RKO (cell line): ENCODE data around the gene UBE2L3.

ENCODE experiments used
- DNase-seq: peaks from one replicate; pipeline ENCODE4 v3.0.0-alpha.2; 2016; ENCODE audit warnings: low spot score

The UBE2L3 gene

DNA sequence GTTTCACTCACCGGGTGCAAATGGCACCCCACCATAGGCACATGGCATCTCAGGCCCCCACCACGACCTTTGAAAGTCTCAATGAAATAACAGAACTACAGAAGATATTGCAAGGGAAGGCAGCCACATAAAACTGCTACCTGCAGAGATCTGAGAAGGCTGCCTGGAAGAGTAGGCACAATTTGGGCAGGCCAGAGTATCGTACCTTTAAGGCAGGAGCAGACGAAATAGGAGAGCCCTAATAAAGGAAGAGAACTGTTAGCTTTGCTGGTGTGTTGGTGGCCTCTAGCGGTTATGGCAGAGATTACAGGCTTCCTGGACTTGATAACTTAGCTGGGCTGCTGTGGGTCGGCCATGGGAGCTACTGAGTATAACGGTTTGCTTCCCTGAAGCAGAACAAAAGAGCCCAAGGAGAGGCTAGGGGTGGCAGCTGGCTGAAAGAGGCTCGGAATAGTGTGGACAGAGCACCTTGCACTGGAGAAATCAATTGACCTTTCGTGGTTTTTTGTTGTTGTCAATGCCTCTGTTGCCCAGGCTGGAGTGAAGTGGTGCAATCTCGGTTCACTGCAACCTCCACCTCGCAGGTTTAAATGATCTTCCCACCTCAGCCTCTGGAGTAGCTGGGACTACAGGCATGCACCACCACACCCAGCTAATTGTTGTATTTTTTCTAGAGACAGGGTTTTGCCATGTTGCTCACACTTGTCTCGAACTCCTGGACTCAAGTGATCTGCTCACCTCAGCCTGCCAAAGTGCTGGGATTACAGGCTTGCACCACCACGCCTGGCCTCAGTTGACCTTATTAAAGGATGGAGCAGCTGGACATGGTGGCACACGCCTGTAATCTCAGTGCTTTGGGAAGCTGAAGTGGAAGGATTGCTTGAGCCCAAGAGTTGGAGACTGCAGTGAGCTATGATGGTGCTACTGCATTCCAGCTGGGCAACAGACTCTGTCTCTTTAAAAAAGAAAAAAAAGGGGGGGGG is 79.4 kb downstream of the UBE2L3 start:
- DNase-seq, result peak; percentile 88

DNA sequence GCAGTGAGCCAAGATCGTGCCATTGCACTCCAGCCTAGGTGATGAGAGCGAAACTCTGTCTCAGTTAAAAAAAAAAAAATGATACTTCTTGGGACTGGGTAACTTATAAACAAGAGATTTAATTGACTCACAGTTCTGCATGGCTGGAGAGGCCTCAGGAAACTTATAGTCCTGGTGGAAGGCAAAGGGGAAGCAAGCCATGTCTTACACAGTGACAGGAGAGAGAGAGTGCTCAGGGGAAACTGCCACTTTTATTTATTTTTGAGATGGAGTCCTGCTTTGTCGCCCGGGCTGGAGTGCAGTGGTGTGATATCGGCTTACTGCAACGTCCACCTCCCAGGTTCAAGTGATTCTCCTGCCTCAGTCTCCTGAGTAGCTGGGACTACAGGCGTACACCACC is 82.8 kb downstream of the UBE2L3 start:
- no peak for DNase-seq

DNA sequence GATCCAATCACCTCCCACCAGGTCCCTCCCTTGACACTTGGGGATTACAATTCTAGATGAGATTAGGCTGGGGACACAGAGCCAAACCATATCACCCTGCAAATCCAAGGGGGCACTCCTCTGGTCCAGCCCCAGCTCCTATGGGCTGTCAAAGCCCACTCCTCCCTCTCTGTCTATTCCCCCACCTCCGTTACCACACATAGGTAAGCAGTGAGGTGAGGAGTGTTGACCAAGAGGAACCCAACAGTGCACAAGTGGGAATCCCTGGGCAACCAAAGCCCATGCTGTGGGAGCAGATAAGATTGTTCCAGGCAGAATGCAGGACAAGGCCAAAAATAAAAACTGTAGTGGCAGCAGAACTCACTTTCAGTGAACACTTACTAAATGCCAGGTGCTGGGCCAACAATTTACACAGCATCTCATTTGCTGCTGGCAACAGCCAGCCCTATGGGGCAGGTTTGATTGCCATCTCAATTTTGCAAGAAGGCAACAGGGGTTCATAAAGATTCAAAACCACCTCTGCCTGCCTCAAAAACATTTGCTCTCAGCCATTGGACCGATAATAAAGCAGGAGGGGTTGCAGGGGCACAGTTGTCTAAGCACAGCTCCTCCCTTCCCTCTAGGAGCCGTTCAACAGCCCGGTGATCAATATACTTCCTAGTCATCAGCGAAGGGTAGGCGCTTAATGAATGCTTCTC is 83.5 kb downstream of the UBE2L3 start:
- no peak for DNase-seq

DNA sequence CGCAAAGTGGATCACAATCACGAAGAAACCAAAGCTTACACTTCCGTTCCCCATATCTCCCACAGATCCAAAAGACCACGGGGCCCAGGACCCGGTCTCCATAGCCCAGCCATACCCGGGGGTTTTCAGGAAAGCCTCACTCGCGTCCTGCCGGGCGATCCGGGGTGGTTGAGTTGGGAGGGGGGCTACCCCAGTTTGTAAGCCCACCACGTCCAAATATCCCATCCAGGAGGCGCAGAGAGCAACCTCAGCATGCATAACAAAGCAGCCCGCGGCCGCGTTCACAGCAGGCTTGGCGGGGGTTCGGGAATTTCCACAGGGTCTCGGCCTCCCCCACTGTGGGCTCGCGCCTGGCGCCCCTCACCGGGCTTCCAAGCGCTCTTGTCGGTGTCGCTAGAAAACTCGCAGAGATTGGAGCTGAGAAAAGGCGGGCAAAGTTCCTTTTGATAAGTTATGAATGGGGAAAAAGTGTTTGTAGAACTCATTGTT is 84.1 kb downstream of the UBE2L3 start:
- peak; percentile 41 for DNase-seq

DNA sequence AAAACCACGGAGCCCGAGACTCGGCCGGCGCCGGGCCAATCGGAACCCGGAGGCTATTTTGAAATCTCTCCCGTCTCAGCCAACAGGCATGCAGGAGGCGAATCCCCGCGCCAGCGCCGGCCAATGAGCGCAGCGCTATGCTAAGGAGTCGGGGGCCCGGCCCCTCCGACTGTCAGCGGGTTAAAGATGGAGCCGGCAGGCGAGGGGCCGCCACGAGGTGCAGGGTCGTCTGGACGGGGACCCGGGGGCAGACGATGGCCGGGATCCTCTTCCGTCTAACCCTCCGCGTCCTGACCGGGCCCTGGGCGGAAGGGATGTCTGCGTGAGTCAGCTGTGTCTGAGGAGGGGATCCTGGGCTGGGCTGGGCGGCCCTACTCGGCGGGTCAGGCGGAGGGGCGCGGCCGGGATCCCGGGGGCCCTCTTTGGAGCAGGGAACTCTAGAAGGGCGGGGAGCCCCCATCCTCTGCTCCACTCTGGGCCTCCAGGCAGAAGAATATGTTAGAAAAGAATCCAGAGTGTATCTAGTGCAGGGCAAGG is 84.6 kb downstream of the UBE2L3 start:
- DNase-seq, result peak; percentile 89

DNA sequence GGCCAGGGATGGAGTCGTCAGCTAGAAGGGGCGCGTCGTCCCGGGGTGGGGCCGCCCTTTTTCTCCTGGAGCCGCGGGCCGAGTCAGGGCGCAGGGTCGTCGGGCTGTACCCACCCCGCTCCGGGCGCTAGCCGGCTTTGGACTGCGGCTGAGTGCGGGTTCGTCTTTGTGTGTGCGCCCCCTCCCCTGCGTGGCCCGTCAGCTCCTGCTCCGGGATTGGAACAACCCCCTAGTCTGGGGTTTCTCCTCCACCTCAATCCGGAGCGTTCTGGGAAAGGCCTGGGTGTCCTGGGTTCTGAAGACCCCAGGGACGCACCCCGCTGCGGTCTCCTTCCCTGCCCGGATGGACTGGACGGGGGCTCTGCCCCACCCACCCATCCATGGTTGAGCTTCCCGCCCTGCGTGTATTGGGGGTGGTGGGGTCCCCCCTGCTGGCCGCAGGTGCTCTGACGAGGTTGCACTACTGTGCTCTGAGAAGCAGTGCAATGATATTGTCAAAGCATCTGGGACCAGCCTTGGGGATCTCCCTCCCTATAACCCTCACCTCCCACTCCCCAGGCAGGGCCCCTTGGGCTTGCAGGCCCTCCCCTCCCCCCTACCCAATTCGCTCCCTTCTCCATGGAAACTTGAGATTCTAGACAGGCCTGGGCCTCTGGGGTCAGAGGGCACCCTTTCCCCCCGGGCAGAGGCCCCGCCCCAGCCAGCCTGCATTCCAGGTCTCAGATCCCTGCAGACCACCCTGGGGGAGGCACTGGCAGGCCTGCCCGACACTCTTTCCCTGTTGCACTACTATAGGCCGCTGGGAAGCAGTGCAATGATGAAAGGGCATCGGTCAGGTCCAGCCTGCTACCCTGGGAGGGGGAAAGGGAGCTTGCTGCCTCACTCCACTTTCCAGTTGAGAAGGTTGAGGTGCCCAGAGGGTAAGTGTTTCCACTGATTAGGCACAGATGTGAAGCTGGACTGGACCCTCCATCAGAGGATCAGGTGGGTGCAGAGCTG is 85.3 kb downstream of the UBE2L3 start:
- peak; percentile 50 for DNase-seq

DNA sequence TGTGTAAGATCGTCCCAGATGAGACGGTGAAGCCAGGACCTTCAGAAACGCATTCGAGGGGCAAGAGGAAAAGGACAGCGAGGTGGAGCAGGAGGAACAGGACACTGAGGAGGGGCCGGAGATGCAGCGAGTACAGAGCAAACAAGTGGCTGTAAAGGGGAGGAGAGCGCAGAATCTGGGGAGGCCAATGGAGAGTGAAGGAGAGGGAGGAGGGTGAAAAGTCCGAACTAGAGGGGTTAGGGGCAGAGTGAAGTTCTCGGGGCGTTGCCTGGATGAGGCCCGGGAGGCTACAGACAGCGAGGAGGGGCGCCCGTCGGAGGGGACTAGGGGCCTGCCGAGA is 89.5 kb downstream of the UBE2L3 start:
- no peak for DNase-seq

DNA sequence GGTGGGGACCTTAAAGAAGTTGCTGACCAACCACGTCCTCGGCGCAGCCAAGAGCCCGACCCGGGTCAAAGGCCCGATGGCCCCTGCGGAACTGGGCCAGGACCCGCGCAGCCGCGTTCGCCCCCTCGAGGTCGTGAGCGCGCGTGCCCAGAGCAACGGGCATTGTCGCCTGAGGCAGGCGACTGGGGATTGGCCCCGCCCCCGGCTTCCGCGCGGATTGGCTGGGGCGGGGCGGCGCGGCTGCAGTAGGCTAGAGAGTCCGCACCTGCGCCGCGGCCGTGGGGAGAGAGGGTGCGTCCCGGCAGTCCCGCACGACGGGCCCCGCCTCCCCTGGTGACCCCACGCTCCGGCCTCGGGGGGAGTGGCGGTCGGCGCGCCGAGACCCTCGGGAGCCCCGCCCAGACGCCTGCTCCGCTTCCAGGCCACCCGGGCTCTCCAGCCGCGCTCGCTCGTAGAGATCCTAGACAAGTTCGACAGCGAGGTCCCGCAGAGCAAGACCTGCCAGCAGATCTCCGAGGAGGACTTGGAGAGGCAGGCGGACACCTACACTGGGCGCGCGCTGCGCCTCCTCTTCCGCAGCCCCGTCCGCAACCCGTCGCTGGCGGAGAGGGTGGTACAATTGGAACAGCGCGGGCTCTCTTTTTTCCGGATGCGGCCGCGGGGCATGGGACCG is 90.0 kb downstream of the UBE2L3 start:
- DNase-seq, result peak; percentile 72

DNA sequence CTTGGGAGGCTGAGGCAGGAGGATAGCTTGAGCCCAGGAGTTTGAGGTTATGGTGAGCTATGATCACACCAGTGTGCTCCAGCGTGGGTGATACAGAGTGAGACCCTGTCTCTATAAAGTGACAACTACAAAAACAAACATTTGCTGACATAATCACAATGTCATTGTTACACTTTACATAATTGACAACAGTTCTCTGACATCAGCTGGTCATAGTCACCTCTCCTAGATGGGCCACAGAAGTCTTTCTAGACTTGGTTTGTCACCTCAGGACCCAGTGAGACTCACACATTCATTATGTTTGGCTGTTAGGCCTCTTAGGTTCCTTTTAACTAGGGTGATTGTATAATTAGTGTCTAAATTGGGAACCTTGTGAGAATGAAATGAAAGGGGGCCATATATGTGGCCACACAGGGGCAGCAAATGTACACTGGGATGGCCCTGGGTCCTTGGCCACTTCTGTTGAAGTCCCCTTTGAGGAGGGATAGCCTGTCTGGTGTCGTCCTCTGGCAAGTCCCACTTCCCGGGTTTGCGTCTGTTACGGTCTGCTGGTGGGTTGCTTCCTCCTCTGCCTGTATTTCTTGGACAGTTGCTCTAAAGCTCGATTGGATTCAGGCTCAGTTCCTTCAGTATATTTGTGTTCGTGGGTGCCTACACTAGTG is 92.5 kb downstream of the UBE2L3 start:
- no peak for DNase-seq

DNA sequence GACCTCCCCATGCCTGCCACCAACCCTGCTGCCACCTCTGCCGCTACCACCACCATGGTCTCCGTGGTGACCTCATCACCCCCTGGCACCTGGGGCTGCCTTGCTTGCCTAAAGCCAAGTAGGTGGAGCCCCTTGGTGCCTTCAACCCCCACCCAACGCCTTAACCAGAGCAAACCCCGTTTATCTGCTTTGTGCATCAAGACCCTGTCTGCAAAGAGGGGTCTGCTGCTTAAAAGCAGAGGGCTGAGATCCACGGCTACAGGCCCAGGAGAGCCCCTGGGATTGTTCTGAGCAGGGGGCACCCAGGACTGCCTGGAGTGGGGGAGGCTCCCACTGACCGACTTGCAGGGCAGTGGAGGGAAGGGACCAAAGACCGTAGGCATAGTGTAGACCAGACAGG is 93.4 kb downstream of the UBE2L3 start:
- no peak for DNase-seq

DNA sequence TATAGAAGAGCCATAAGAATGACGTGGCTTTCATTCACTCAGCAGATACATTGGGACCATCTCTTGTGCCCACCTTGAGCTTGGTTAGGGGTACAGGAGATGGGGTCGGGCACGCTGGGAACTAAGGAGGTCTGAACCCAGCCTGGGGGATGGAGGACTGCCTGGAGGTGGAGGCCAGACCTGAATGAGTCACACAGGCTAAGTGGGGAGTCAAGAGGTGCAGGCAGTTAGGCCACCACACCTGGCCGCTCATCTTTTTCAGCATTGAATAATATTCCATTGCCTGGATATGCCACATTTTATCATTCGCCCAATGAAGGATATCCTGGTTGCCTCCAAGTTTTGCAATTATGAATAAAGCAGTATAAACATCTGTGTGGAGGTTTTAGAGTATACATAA is 94.5 kb downstream of the UBE2L3 start:
- no peak for DNase-seq

DNA sequence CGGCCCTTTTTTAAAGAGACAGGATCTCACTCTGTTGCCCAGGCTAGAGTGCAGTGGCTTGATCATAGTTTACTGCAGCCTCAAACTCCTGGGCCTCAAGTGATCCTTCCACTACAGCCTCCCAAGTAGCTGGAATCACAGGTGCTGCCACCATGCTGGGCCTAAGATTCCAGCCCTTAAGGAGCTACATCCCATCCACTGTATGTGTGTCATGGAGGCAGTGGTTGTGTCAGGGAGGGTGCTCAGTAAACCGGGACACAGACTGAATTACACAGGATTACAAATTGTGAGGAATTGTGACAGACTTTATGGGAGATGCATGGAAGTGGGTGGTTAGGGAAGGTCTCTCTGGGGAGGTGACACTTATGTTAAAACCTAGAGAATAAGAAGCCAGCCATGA is 96.2 kb downstream of the UBE2L3 start:
- no peak for DNase-seq

DNA sequence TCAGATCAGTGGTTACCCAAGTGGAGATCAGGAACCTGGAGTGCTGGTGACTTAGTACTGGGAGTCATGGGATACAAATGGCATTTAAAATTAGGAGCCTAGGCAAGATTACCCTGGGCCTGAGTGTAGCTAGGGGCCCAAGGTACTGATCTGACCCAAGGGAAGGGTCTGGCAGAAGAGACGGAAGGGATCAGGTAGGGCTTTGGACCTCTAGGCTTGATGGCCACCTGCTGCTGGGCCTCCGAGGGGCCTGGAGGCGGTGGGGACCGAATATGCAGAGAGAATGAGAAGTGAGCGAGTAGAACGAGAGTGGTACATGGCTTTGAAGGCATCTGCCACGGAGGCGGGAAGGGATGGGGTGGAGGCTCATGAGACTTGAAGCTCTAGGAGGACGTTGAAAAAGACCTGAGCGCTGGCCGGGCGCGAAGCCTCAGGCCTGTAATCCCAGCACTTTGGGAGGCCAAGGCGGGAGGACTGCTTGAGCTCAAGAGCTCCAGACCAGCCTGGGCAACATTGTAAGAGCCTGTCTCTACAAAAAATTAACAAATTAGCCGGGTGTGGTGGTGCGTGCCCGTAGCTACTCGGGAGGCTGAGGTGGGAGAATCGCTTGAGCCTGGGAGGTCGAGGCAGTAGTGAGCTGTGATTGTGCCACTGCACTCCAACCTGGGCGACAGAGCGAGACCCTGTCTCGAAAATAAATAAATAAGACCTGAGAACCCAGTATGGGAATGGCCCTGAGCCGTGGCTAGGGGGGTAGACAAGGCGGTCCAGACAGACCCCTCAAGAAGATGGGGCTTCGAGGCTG is 97.7 kb downstream of the UBE2L3 start:
- DNase-seq, result no peak

DNA sequence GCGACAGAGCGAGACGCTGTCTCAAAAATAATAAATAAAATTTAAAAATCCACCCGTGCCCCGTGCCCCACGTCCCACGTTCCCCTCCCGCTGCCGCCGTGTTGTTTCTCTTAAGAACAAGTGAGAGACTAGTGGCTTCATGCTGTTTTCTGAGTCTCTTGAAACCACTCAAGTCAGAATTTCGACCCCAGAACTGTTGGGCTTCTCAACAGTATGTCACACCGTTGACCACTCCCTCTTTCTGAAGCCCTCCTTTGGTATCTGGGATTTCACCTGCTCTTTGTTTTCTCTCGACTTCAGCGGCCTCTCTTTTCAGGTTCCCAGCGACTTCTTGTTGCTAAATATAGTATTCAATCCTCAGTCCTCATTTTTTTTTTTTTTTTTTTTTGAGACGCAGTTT is 99.3 kb downstream of the UBE2L3 start:
- no peak for DNase-seq

DNA sequence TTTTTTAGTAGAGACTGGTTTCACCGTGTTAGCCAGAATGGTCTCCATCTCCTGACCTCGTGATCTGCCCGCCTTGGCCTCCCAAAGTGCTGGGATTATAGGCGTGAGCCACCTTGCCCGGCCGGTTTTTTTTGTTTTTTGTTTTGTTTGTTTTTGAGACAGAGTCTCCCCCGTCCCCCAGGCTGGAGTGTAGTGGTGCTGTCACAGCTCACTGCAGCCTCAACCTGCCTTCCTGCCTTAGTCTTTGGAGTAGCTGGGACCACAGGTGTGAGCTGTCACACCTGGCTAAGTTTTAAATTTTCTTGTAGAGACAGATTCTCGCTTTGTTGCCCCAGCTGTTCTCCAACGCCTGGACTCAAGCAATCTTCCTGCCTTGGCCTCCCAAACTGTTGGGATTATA is 101.5 kb downstream of the UBE2L3 start:
- DNase-seq, result no peak

DNA sequence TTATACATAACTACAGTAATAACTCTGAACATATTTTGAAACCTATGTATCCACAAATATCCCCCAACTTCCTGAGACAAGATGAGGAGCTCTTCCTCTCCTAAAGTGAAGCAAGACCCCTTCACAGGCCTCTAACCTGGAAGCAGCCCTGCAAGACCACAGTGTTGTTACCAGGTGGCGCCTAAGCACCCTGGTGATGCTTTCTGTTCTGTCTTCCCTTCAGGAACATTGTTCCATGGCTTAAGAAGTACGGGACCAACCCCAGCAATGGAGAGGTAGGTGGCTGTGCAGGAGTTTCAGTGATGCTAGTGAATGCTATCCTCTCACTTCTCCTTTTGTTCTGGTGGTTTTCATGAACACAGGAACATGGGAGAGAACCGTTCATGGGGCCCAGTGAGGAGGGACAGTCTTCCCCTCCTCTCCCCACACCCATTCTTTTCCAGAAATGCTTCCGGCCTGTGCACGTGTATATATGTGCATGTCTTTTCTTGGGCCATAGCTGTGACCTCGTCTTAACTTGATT is 104.7 kb downstream of the UBE2L3 start:
- DNase-seq, result no peak
